Activated CD4-positive, alpha-beta T cell treated with anti-CD3 and anti-CD28 coated beads, Interleukin-2, Interleukin-6, amounts not matched to agents 100 ng/mL and 50 ng/mL, durations not matched to agents 16 hours and 8 hours (primary cell): ENCODE measurements around the gene CLMN.

Experiments
- DNase-seq: peaks from one replicate; pipeline ENCODE4 v3.0.0-alpha.2; 2020

CLMN gene, protein sequence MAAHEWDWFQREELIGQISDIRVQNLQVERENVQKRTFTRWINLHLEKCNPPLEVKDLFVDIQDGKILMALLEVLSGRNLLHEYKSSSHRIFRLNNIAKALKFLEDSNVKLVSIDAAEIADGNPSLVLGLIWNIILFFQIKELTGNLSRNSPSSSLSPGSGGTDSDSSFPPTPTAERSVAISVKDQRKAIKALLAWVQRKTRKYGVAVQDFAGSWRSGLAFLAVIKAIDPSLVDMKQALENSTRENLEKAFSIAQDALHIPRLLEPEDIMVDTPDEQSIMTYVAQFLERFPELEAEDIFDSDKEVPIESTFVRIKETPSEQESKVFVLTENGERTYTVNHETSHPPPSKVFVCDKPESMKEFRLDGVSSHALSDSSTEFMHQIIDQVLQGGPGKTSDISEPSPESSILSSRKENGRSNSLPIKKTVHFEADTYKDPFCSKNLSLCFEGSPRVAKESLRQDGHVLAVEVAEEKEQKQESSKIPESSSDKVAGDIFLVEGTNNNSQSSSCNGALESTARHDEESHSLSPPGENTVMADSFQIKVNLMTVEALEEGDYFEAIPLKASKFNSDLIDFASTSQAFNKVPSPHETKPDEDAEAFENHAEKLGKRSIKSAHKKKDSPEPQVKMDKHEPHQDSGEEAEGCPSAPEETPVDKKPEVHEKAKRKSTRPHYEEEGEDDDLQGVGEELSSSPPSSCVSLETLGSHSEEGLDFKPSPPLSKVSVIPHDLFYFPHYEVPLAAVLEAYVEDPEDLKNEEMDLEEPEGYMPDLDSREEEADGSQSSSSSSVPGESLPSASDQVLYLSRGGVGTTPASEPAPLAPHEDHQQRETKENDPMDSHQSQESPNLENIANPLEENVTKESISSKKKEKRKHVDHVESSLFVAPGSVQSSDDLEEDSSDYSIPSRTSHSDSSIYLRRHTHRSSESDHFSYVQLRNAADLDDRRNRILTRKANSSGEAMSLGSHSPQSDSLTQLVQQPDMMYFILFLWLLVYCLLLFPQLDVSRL

DNA sequence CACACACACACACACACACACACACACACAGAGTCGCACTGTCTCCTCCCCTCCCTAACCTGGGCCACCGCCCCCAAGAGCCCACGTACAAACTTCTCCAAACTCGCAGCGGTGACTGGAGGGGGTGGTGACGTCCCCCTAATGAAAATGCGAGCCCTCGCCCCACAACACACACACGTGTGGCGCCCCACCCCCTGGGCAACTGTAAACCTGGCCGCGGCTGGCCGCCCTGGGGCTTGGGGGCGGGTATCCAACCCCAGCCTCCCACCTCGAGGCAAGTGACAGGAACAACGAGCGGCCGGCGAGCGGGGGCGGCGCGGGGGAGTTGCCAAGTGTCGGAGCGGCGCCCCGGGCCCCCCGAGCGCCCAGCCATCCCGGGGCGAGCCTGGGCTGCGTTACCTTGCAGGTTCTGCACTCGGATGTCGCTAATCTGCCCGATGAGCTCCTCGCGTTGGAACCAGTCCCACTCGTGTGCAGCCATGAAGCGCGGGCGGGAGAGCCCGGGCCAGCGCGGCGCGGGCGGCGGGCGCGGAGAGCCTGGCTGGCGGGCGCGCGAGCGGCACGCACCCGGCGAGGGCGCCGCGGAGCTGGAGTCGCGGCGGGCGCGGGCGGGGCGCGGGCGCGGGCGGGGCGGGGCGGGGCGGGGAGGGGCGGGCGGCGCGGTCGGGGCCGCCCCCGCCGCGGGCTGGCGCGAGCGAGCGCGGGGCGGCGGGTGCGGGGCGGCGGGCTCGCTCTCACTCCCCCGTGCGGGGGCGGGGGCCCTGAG, at the start of gene CLMN:
Gene CLMN, minus strand, starts transcription at position 597 of the 766 bp plus-strand sequence. Its CDS starts 116 bp downstream, at position 481.
- DNase-seq: peak; percentile 8

DNA sequence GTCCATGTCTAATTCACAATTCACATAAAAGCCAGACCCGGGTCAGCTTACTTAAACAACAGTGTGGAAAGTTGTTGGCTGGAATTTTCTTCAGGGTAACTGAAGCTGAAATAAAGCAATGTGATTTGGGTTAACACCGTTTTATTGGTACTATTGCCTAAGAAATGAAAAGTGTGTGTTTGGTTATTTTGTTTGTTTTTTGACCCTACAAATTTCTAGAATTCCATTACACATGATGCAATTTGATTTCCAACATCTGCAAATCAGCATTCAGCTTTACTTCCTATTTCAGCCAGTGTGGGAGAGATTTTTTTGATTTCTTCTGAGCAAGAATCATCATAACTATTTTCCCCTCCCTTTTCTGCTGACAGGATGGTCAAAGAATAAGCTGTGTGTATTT, 45.7 kb upstream of the CLMN start:
- no peak for DNase-seq

DNA sequence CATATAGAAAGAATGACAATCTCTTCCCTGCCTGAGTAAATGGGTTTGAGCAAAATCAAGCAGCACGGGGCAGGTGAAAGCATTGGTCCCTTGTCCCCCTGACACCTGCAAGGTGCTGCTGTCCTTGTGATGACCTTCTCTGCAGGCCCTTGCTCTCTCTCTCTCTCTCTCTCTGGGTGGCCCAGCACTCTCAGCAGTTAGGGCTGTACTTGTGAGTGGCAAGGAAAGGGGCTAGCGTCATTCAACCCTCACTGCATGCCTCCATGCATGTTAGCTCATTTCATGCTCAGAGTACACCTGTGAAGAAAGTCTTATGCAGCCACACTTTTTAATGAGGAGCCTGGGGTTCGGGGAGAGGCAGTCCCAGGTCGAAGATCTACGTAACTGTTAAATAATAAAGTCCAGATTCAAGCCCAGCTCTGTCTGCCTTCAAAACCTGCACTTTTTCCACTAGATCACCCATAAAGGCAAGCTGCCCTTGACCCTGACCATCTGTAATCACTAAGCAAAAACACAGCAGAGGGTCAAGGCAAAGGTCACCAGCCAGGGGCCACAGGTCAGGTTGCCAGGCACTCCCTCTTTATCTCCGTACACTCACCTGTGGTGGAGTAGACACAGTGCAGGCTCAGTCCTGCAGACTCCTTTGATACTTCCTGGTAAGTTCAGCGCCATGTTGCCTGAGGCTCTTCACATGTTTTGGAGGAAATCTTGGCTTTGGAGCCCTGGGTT, 44.9 kb upstream of the CLMN start:
- DNase-seq: no peak

DNA sequence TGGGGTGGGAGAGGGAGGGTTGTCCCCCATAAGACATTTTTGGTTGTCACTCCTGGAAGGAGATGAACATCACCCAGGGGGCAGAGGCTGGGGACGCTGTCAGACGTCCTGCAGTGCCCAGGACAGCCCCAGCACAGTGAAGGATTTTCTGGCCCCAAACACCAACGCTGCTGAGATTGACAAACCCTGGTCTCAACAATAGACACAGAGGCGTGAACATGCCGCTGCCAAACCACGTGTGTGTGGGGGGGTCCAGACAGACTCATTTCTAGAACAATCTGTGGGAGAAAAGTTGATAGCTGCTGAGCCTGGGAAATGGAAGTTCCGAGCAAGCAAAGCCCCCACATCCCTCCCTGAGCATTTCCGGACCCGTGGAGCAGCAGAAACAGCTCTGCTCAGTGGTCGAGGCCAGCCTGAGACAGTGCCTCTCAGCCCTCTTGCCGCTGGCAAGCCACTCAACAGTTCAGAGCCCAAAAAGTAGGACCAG, 43.8 kb upstream of the CLMN start:
- DNase-seq: no peak

DNA sequence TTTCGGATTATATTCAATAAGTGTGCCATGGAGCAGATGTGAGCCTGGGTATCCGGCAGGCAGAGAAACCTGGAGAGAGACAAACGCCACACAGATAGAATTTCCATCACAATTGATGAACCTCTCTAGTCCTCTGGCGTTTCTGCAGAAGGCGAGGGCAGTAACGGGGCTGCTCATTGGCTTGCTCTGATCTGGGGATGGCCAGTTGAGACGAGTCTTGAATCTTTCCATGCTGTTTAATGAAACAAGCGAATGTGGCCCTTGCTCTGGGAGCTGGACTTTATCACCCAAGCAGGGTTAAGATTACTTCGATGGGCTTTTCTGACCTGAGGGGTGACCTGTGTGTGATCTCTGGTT, 42.4 kb upstream of the CLMN start:
- DNase-seq: no peak

DNA sequence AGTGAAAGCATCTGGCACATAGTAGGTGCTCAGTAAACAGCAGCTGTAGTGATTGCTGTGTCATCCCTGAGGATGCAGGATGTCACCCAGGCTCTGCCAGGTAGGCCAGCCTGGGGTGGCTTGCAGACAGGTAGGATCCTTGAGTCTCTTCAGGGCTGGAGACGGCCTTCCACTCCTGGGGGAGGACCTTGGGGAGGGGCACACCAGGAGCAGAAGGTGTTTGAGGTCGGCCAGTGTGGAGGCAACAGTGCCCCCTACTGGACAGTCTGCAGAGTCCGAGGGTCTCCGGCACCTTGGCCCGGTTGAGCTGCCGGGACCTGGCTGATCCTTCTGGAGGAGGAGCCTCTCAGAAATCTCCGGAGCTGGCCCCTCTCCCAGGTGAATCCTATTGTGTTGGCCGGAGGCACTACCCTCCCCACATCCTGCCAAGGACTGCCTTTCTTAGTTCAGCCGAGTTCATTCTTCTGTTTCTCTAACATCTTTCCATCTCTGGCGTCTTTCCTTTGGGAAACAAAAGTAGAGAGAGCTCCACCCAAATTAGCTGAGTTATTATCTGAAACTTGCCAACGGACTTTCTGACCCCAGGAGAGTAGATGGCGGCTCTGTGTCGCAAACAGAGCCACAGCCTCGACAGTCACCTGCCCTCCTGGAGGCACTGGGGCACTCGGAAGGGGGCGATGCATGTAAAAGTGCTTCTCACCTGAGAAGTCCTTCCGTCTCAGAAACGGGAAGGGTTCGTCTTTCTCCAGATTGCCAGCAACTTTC, 41.8 kb upstream of the CLMN start:
- peak; percentile 64 for DNase-seq

DNA sequence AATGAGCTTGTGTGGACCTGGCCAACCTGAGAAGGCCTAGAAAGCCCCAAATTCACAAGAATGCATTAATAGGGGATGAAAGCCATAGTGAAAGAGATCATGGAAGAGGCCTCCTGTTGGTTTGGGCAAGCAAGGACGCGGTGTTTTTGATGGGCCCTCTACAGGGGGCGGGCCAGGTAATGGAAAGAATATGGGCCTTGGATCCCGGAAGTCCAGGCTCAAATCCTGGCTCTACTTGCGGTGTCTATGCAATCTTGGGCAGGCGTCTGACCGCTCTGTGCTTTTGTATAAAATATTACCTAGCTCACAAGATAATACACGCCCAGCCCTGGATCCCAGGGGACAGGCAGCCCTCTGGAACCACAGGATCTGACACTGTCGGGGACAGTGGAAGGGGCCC, 41.1 kb upstream of the CLMN start:
- DNase-seq: no peak

DNA sequence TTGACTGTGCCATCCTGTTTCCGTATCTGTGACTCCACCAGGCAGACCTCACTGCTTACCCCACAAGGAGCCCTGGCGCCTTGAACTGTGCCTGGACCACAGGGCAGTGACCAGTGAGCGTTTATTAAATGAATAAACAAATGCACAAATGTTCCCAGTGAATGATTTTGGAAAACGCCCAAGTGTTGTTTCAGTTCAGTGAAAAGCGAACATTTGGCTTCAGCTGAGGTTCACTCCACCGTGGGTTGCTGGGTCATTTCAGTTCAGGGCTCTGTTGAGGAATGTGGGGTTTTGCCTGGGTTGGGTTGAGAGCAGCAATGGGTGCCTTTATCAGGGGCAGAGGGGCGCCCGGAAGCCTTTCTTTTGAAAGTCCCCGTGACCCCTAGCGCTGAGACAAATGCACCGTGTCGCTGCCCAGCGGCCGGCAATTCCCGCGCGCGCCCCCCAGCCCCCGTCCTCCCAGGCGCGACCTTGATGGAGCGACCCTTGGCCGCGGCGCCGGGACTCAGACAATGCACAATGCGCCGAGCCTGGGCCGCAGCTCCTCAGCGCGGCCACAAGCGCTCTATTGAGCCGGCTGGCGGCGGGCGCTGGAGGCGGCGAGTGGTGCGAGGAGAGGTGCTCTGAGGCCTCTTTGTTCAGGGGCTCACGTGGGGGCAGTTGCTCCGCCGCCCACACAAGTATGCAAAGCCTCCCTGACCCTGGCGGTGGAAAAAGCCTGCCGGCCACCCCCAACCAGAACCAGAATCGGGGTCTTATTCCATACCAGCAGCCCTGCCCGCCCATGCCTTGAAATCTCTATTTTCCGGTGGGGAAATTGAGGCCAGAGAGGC, 40.5 kb upstream of the CLMN start:
- no peak for DNase-seq

DNA sequence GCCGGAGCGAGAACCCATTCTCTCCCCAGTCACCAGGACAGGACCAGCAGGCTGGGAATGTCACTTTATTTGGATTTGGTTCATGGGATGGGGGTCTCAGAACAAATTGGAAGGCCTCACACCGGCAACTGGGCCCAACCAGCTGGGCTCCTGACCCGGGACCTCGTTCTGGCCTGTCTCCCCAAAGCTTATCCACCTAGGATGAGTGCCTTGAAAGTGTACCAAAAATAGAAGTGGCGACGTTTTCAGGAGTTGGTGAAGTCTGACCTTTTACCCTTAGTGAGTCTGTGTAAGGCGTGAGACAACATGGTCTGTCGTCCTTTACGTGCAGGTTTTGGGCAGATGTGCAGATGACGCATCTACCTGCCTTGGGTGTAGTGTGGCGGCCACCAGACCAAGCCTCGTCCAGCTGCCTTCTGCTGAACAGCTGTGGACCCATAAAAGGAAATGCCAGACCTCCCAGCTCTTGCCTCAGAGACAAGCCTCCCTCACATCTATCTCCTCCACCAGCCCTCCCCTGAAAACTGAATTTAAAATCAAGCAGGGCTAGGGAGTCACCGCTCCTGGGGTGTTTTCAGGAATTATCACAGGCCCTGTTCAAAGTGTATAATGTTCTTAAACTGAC, 36.6 kb upstream of the CLMN start:
- DNase-seq: no peak

DNA sequence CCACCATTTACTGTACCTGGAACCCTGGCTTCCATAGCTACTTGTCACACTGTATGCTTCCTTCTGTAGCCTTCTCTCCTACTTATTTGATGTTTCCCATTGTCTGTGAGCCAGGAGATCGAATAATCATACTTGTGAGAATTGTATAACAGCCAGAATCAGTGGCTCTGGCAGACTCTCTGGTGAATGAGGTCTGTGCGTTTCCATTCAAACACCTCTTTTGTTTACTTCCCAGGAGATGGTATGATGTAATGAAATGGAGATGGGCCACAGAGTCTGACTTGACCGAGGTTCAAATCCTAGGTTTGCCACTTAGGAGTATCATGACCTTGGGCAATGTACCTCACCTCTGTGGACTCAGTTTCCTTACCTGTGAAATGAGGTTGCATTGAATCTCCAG, 35.7 kb upstream of the CLMN start:
- DNase-seq: no peak

DNA sequence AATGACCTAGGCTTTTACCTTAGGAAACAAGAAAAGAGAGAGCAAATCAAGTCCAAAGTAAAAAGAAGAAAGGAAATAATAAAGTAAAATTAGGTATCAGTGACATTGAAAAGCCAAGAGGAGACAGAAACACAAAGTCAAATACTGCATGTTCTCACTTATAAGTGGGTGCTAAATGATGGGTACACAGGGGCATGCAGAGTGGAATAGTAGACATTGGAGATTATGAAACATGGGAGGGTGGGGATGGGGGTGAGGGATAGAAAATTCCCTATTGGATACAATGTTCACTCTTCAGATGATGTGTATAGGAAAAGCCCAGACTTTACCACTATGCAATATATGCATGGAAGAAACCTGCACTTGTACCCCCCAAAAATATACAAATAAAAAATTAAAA, 35.1 kb upstream of the CLMN start:
- no peak for DNase-seq

DNA sequence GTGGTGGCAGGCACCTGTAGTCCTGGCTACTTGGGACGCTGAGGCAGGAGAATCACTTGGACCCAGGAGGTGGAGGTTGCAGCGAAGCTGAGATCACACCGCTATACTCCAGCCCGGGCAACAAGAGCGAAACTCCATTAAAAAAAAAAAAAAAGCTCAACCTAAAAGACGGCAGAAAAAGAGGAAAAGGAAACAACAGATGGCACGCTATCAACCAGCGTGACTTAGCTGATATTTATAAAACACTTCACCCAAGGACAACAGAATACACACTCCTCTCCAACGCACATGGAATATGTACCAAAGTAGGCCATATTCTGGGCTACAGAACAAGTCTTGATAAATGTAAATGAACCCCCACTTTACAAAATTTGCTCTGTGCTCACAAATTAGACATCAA, 34.0 kb upstream of the CLMN start:
- DNase-seq: no peak

DNA sequence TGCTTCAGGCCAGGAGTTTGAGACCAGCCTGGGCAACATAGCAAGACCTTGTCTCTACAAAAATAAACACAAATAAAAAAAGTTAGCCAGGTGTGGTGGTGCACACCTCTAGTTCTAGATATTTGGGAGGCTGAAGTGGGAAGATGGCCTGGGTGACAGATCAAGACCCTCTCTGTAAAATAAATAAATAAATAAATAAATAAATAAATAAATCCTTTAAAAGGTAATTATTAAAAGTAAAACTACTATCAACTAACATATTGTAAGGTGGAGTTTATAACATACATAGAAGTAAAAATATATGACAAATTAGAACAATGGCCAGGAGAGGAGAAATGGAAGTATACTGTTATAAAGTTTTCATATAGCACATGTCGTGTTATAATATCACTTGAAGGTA, 33.3 kb upstream of the CLMN start:
- no peak for DNase-seq

DNA sequence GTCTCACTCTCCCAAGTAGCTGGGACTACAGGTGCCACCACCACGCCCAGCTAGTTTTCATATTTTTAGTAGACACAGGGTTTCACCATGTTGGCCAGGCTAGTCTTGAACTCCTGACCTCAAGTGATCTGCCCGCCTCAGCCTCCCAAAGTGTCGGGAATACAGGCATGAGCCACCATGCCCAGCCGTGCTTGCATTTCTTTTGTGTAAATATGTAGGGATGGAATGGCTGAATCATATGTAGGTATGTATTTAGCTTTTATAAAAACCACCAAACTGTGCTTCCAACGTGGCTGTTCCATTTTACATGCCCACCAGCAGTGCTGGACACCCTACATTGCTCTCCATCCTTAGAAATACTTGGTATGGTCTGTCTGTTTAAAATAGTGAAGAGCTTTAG, 32.8 kb upstream of the CLMN start:
- no peak for DNase-seq

DNA sequence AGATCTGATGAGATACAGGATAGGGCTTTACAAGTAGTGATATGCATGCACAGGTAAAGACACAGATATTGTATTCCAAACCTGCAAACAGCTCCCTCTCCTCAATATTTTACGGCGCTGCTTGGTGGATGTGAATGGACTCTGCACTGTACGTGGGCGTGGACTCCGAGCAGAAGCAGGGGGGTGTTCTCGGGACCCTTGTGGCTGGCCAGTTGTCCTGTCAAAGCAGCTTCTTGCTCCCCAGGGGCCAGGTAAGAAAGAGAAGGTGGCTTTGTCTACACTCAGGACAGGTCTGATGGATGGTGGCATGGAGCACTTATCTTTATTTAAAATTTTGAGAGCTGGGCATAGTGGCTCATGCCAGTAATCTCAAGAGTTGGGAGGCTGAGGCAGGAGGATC, 29.5 kb upstream of the CLMN start:
- DNase-seq: no peak

DNA sequence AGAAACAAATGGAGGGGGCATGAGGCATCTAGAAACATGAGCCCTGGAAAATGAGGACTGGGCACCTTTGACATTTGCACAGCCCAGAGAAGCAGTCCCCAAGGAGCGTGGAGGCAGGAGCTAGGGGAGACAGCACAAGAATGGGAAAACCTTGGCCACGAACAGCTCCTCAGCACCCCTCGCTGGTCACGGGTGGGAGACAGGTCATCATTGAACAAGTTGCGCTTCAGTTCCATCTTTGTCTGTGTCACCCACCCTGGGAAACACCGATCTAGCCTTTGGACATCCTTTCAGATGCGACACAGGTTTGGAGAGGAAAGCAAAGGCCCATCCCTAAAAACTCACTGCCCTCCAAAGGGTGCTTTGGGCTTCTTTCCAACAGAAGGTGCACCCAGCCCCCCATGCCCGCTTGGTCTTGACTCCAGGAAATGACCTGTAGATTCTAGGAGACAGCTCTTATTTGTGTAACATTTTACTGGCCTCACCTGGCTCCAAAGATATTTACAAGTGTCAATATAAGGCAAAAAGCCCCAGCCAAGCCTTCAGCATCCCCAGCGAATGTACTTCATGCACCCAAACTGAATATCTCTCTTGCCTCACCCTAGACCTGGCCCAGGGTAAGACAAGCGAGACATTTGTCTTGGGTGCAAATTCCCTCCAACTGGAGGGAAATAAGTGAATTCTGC, 28.8 kb upstream of the CLMN start:
- DNase-seq: no peak

DNA sequence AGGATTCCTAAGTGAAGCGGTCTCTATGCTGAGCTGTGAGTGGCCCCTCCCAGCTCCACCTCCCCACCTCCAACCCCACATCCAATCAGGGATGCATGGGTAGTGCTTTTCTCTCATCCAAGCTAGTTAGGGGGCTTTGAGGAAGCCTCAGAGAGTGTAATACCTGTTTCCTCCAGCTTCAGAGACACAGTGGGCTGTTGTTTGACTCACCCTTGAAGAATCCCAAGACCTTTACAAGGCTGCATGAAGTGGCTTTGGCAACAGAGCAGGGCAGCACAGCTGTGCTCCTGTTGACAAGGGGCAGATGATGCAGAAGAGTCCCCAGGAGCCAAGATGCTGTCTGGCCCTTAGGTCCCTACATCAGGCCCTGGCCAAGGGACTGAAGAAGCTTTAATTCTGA, 27.1 kb upstream of the CLMN start:
- DNase-seq: no peak

DNA sequence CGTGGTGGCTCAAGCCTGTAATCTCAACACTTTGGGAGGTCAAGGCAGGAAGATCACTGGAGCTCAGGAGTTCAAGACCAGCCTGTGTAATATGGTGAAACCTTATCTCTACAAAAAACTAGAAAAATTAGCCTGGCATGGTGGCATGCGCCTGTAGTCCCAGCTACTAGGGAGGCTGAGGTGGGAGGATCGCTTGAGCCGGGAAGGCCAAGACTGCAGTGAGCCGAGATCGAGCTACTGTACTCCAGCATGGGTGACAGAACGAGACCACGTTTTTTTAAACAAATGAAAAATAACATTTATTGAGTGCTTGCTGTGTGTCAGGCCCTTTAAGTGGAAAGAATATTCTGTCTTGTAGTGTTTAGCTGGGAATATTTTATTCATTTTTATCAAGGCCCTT, 26.6 kb upstream of the CLMN start:
- no peak for DNase-seq

DNA sequence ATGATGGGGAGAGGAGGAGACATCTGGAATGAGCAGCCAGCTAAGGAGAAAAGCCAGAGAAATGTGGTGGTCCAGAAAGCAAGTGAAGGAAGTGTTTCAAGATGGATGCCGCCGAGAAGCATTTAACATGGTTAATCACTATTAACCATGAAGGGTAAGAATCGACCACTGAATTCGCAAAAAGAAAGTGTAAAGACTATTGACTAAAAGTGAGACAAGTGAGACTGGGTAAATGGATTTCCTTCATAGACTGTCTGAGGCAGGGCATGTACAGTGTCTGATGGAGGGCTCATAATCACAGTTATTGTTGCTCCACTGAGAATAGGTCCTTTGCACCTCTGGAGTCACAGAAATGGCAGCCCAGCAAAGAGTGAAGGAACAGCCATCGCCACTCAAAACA, 25.3 kb upstream of the CLMN start:
- no peak for DNase-seq

DNA sequence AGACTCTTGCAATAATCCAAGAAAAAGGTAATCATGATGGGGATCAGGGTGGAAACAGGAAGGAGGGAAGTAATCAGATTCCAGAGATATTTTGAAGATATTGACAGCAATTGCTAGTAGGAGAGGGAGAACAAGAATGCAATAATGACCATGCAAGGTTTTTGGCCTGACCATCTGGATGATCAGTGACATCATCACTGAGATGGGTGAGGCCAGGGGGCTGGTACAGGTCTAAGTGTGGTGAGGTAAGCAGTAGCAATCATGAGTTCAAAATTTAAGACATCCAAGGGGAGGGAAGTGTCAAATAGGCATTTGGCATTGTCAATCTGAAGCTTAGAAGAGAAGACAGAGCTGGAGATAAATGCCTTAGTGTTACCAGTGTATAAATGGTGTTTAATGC, 24.8 kb upstream of the CLMN start:
- no peak for DNase-seq
